T-helper 2 cell treated with Interferon-gamma antibody and Interleukin-4, amounts not matched to agents 100 ng/mL and 5 ng/mL, for 36 hours (primary cell): Measurements from ENCODE around the gene PCYT2. TPM values are rescaled to one million over a fixed set of nuclear protein-coding genes. Genes with fewer than 3 reads are reported as not detected.

ENCODE experiments used
- intact Hi-C: fragments of 100-400 bp; cut with micrococcal nuclease; formaldehyde crosslinking; loops from one replicate; pipeline ENCODE4 v1.15.1; 2023
- total RNA-seq: library from RNA; stranded (reverse); gene quantifications from 2 replicates; pipeline ENCODE4 v1.2.3, GENCODE V29; 2022

Gene PCYT2
- total RNA-seq, 1 donor from 2014 or later: 39.1 TPM

- intact Hi-C loops: no loop called here
Measured at GRCh38 chr17:81915331-81915730, 4.1 kb upstream of the PCYT2 start.

DNA sequence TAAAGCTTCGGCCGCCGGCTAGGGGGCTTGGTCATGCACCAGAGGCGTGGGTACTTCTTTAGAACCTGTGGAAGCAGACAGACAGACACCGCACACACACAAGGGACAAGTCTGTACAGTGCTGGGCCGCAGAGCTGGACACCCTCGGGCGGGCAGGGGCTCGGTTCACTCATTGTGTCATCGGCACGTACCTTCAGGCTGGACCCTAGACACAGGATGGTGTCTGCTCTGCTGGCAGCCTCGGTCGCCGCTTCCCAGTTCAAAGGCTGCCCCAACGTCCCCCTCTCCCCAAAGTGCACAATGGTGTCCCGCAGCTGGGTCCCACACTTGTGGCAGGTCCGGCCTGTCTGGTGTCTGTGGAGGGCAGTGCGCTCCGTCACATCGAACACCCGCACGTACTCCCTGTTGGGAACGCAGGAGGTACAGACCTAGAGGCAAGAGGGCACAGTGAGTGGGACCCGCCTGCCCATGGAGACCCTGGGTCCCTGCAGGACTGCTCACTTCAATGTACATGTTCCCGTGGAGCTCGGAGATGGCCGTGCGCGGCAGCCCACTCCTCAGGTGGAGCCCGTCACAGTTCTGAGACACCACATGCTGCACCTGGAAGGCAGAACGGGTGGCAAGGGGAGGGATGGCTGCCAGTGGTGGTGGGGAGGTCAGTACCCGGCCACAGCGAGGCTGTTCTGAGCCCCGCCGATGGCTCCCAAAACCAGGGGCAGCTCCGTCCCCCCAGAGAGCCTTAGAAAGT, 3.1 kb upstream of the PCYT2 start:
- intact Hi-C loops: no loop called here

DNA sequence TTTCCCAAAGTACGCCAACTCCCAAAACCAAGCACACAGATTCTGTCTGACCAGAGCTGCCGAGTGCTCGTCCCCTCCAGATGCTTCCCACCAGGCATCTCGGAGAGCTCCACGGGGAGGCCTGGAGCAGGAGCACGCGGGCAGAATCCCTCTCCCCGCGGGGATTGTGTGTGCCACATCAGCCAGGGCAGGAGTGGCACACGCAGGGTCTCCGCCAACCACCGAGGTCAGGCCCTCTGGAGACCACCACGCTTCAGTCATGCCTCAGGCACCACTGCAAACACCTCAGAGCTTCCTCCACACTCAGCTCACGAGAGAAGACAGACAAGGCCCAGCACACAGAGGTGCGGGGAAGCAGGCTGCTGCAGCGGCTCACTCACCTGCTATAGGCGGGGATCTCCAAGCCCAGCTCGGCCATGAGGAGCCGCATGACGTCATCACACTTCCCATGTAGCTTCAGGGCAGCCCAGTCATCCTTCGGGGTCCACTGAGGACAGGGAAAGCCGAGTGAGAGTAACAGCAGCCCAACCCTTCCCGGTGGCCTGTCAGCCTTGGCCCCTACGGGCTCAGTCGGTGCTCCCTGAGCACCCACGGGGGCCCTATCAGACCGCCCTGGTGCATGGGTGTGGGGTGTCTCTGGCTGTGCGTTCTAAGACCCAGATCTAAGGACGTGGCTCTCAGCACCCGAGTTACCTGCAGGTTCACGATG, 2.3 kb upstream of the PCYT2 start:
- intact Hi-C loops: no loop called here

GRCh38 chr17:81912441-81913309, 1.5 kb upstream of the PCYT2 start:
- intact Hi-C loops: no loop called here

DNA sequence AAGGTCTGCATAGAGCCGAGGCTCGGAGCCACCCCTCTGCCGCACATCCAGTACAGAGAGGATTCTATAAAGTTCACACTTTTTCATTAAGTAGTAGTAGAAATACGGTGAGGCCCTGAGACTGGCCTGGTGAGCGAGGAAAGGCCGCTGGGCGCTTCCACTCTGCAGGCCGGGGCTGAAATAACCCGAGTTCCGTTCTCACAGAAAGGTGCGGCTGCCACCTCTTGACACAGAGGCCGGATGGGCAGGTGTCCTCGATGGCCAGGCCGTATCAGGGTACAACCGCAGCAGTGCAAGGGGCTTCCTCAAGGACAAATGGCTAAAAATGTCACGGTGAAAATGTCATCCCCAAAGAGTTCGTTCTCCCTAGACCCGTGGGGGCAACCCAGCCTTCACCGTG, 770 bp upstream of the PCYT2 start:
- intact Hi-C loops: loop anchor here (1.0 to 2.0 kb wide), 3 partner anchors 19 to 51 kb away; partner anchors contain the start of gene P4HB

- intact Hi-C loops: loop anchor here (1.0 to 2.0 kb wide), 3 partner anchors 18 to 50 kb away; partner anchors contain the start of gene P4HB
Measured at GRCh38 chr17:81910840-81911276, 341 bp downstream of the PCYT2 start.

DNA sequence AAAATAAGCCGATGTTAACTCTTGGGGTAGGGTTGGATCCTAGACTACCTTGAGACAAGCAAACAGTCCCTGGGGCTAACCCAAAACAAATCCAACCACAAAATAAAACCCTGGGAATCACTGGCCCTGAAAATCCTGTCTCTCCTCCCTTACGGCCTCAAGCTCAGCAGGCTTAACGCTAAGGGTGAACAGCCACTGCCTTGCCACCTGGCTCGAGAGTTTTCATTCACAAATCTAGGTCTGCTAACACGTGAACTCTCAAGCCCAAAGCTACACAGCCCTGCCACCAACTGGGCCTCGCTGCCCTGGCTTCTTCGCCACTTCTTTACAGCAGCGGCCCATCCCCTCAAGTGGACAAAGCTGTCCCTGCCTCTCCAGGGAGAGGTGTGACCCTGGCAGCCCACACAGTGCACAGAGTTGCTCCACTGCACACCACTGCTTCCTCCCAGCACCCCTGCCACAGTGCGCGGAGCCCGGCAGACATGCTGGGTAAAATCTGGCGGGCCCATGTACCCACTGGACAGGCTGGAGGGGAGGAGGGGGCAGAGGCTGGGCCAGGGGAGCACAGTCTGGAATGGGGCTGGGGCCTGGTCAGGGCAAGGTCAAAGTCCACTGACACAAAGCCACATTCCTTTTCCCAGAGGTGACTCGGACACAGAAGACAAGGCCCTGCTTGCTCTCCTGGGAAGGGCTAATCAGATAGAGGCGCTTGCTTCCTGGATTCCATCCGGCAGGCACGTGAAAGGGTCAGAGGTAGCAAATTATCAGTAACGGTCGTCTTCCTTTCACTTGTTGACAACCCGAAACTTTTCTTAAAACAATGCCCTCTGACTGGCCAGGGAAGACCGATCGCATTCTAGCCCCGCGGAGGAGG, 996 bp downstream of the PCYT2 start:
- intact Hi-C loops: loop anchor here (2.0 kb wide), 2 partner anchors 17 to 49 kb away; partner anchors contain the start of gene P4HB

- intact Hi-C loops: no loop called here
Measured at GRCh38 chr17:81909231-81909630, 2.0 kb downstream of the PCYT2 start.

- intact Hi-C loops: no loop called here
Measured at GRCh38 chr17:81908793-81909192, 2.4 kb downstream of the PCYT2 start.

- intact Hi-C loops: no loop called here
Measured at GRCh38 chr17:81907219-81908145, 3.7 kb downstream of the PCYT2 start.

DNA sequence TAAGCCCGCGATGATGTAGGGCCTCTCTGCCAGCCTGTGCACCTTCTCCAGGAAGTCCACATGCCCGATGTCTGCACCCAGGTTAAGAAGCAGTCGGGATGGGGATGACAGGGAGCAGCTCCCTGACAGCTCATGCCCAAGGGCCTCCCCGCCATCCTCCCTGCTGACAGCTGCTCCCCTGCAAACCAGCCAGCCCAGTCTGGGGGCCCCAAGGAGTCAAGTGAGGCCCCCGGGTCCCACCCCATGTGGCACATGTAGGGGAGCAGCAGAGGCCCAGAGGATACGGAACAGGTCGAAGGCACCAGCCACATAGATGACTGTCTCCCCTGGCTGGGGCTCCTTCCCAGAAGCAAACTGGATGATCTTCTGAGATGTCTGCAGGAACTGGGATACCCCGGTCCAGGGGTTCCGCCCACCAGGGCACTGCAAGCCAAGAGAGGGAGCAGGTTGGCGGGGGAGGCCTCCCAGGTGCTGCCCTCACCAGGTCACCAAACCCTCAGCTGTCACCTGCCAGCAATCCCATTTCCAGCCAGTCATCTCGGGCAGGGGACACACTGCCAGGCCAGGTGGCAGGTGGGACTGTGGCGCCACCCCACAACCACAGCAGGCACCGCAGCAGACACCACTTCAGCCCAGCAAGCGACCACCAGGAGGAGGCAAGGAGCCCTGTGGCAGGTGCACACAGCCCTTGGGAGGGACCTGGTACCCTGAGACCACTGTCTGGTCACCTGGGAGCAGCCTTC, 4.6 kb downstream of the PCYT2 start:
- intact Hi-C loops: no loop called here

DNA sequence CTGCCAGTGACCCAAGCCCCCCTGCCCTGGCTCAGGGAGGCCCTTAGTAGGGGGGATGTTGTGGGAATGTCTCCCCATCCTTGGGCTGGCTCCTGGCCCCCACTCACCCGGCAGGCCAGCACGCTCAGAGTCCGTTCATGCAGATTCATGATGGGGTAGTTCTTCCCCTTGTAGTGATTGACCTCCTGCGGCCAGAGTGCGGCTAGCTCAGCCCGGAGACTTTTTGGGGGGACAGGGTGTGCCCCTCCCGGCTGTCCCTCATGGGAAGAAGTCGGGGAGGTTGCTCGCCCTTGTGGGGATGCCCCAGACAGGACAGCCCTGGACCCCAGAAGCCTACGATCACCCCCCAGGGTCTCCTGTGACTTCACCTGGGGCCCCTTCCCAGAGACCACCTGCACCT, 5.2 kb downstream of the PCYT2 start:
- intact Hi-C loops: no loop called here

DNA sequence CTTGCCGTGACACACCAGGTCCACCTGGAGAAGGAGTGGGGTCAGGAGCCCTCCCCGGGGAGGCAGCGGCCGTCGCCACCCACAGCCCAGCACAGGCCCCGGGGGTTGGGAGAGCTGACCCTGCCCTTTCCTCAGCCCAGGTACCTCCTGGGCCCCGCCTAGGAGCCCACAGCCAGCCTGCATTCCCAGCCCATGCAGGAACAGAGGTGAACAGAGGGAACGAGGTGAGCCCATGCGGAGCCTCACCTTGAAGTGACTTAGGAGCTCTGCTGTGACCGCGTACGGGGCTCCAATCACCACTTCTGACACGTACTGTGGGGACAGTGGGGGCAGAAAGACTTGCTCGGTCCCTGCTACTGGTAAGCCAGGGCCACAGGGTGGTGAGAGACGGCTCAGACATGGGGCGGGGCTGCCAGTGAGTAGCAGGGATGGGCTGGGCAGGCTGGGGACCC, 5.7 kb downstream of the PCYT2 start:
- intact Hi-C loops: no loop called here

DNA sequence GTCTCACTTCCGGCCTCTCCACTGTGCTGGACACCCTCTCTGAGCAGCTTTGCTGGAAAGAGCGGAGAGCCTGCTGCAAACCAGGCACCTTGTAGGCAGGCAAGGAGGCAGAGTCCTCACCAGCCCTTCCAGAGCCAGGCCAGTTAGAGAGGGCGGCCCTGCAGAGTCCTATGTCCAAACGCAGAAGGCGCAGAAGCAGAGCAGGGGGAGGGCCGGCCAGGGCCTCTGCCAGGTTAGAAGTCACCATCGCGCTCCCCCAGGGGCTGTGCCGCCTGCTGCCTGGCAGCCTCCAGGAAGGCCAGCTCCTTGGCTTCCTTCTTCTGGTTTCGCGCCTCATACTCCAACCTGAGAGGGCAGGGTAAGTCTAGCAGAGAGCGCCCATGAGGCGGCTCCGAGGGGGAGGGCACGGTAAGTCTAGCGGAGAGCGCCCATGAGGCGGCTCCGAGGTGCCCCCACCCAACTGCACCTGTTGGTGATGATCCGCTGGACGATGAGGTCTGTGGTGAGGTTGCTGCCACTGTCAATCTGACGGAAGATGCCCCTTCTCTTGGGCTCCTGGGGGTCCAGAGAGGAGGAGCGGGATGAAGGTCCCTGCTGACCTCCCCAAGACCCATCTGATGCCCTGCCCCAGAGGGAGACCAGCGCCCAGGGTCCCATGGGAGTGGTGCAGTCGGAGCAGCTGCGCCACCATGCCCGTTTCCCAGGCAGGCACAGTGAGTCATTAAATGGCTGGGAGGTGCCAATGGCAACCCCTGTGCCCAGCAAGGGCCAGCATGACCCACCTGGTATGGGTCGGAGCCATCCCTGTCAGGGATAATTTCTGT, 6.4 kb downstream of the PCYT2 start:
- intact Hi-C loops: no loop called here

DNA sequence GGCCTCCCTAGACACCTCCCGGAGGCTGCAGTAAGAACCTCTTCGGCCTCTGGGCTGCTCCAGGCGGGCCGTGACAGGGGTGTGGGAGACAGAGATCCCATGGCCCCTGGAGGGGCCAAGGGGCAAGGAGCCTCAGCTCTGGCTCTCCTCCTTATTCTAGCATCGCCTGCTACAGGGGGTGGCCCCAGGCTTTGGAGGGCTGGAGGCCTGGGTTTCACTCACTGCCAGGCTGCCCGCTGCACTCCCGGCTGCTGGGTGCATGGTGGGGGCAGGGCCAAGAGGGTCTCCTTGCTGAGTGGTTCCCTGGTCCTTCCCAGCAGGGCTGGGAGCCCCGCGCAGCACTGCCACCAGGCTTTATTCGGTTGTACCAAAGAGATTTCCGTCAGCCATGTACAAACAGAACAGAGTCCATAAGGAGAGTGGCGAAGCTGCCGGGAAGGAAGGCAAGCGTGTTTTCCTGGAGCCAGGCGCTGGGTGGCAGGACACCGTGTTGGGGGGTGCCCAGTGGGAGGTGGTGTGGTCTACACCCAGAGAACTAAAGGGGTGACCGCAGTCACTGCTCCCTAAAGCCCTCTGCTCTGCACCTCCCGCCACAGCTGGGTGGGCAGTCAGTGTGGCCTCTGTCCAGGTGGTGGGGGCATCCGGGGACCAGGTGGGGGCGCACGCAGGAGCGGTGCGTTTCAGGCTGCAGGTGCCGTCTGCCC, 7.2 kb downstream of the PCYT2 start:
- intact Hi-C loops: no loop called here

- intact Hi-C loops: no loop called here
Measured at GRCh38 chr17:81903415-81903831, 7.8 kb downstream of the PCYT2 start.
